Naive thymus-derived CD4-positive, alpha-beta T cell (primary cell): ENCODE data around the gene TMEM181. TPM values are rescaled to one million over a fixed set of nuclear protein-coding genes. Genes with fewer than 3 reads are reported as not detected.

ENCODE experiments used
- ATAC-seq: fragments of 150-1000 bp; cut with Tn5 transposase; 2 replicates; pipeline ENCODE4 v1.10.0; 2021; ENCODE audit warnings: mild to moderate bottlenecking, moderate library complexity
- CTCF ChIA-PET: fragments of 350-600 bp; sonication (Branson Sonifier 250); formaldehyde crosslinking; loops from one replicate; lab custom pipeline; 2021; ENCODE audit warnings: antibody characterized with exemption; lab: Charles Lee
- POLR2A ChIA-PET: fragments of 350-600 bp; sonication (Branson Sonifier 250); formaldehyde crosslinking; loops from one replicate; lab custom pipeline; 2021; ENCODE audit warnings: antibody characterized with exemption, inconsistent platforms; lab: Charles Lee
- DNase-seq, 9 donors: peaks; one replicate each; pipeline versions ENCODE4 v3.0.0 to v3.0.0-alpha.2; 2020 to 2022; ENCODE audit warnings: mixed read lengths in 1 of 9
- H3K27ac ChIP-seq: one replicate; pipeline ENCODE4 v1.7.0; 2013; ENCODE audit warnings: mild to moderate bottlenecking, low read depth, low read length, moderate library complexity
- H3K27me3 ChIP-seq, 2 donors: one replicate each; pipeline ENCODE4 v1.7.0; 2013; ENCODE audit warnings: low read length in 2 of 2, mild to moderate bottlenecking in 2 of 2, moderate library complexity in 2 of 2; ENCODE audit not compliant: control insufficient read depth in 2 of 2, insufficient read depth in 2 of 2
- H3K36me3 ChIP-seq, 3 experiments: 1 replicate in 2 of 3; 2 replicates in 1 of 3; pipeline ENCODE4 v1.7.0; 2013; ENCODE audit warnings: low read length in 3 of 3, mild to moderate bottlenecking in 3 of 3, moderate library complexity in 1 of 3; ENCODE audit not compliant: insufficient read depth in 3 of 3, control insufficient read depth in 2 of 3
- H3K4me1 ChIP-seq, 2 donors: one replicate each; pipeline ENCODE4 v1.7.0; 2013; ENCODE audit warnings: low read length in 2 of 2, mild to moderate bottlenecking in 2 of 2, moderate library complexity in 1 of 2; ENCODE audit not compliant: control insufficient read depth in 2 of 2, insufficient read depth in 2 of 2
- H3K4me3 ChIP-seq: 2 replicates; pipeline ENCODE4 v1.7.0; 2013; ENCODE audit warnings: mild to moderate bottlenecking, low read length
- H3K9me3 ChIP-seq, 3 experiments: 1 replicate in 2 of 3; 2 replicates in 1 of 3; pipeline ENCODE4 v1.7.0; 2013; ENCODE audit warnings: low read length in 3 of 3; ENCODE audit not compliant: control insufficient read depth in 2 of 3
- H3K27ac Mint-ChIP-seq, 9 donors: one replicate each; pipeline ENCODE4 v1.8.0; 2020 to 2022; ENCODE audit warnings: mixed read lengths in 9 of 9, mild to moderate bottlenecking in 8 of 9, moderate library complexity in 5 of 9, inconsistent platforms in 2 of 9
- H3K27me3 Mint-ChIP-seq, 5 donors: one replicate each; pipeline ENCODE4 v1.8.0; 2021 to 2022; ENCODE audit warnings: mixed read lengths in 5 of 5, mild to moderate bottlenecking in 1 of 5
- H3K36me3 Mint-ChIP-seq, 5 donors: one replicate each; pipeline ENCODE4 v1.8.0; 2020 to 2022; ENCODE audit warnings: mixed read lengths in 5 of 5, mild to moderate bottlenecking in 3 of 5, inconsistent platforms in 1 of 5
- H3K4me1 Mint-ChIP-seq, 7 donors: one replicate each; pipeline ENCODE4 v1.8.0; 2020 to 2022; ENCODE audit warnings: mixed read lengths in 7 of 7, mild to moderate bottlenecking in 3 of 7, inconsistent platforms in 1 of 7
- H3K4me3 Mint-ChIP-seq, 10 donors: one replicate each; pipeline ENCODE4 v1.8.0; 2020 to 2022; ENCODE audit warnings: mild to moderate bottlenecking in 10 of 10, mixed read lengths in 10 of 10, moderate library complexity in 6 of 10, inconsistent platforms in 2 of 10
- H3K9me3 Mint-ChIP-seq, 11 donors: one replicate each; pipeline ENCODE4 v1.8.0; 2020 to 2022; ENCODE audit warnings: mixed read lengths in 11 of 11, mild to moderate bottlenecking in 4 of 11, inconsistent platforms in 1 of 11, moderate library complexity in 1 of 11
- intact Hi-C, 2 donors: fragments of 100-400 bp; cut with micrococcal nuclease; formaldehyde crosslinking; loops; one replicate each; pipeline ENCODE4 v1.15.1; 2023
- polyA plus RNA-seq, 2 donors: library from polyadenylated mRNA; unstranded; fragments of 300-500 nt; fragmentation: Illumina TruSeq; gene quantifications; one replicate each; pipeline ENCODE4 v1.2.3, GENCODE V29; 2021
- total RNA-seq, 6 experiments: library from RNA in 5 of 6; stranded (reverse) in 5 of 6; gene quantifications; 1 replicate in 5 of 6; 2 replicates in 1 of 6; pipeline ENCODE4 v1.2.3 and lab custom pipeline; 2021 to 2026

Gene TMEM181
- total and polyA plus RNA-seq, 7 experiments from 2014 or later: 1.9 to 17.2 (median 15.7) TPM

DNA sequence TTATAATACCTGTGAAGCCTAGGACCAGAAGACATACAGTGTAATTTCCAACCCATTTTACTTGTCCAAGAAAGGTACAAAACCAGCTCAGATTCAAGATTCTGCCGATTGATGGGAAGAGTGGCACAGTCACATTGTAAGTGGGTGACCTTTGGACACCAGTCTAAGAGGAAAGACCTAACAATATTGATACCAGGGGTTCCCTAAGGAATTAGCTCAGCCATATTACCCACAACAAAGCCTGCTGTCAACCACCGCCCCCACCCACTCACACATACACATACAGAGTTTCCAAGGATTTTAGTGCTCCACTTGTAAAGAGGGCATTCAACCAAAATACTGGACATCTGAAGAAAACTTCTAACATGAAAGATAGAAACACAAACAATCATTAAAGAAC, 27.9 kb upstream of the TMEM181 start:
- Histone ChIP-seq H3K4me3 (no peak overlapping the region), H3K9me3 (no peaks in the 10 kb centered on the region), H3K36me3 (no peaks in the 10 kb centered on the region), H3K27ac (no peak overlapping the region), H3K4me1 (no peaks in the 10 kb centered on the region), H3K27me3 (peaks cover 0 to 3% of the 10 kb centered on the region in 2 donors)
- Mint-ChIP-seq H3K27me3 (peaks cover 41 to 55% (median 47%) of the 10 kb centered on the region in 5 donors), H3K9me3 (peaks cover 6 to 44% (median 21%) of the 10 kb centered on the region in 11 donors), H3K4me1 (peaks cover 0 to 6% (median 0%) of the 10 kb centered on the region in 7 donors), H3K4me3 (no peak overlapping the region), H3K27ac (no peak overlapping the region), H3K36me3 (peaks cover 0 to 18% (median 15%) of the 10 kb centered on the region in 5 donors)
- intact Hi-C loops: no loop called here
- no peak for ATAC-seq
- ChIA-PET POLR2A (no interaction called here), CTCF (no interaction called here)
- no peak for DNase-seq

DNA sequence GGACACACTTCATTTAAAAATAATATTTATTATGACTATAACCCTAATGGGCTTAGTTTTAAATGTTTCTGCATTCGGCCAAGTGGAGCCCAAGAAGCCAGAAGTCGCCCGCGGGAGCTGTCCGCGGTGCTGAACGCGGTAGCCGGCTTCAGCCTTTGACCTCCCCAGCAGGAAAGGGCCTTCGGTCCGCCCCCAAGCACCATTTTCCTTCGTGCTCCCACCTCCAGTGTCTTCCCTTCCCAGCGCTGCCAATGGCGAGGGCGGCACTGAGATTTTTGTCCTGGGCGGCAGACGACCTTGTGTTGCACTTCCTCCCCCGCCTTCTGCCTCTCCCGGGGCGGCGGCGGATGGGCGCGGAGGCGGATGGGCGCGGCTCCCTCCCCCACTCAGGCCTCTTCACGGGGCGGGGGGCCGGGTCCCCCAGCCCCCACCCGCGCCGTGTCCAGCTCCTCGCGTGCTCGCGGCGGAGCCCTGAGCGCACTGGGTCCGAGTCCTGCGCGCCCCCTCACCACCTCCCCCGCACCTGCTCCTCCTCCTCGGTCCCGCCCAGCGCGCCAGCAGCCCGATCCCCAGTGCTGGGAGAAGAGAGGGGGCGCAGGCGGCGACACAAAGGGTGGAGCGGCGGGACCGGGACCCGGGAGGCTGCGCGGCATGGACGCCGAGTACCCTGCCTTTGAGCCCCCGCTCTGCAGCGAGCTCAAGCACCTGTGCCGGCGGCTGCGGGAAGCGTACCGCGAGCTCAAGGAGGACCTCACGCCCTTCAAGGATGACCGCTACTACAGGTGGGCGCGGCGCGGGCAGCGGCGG, 23.6 kb upstream of the TMEM181 start:
- no peaks in the 10 kb centered on the region for H3K36me3 ChIP-seq
- H3K27me3 ChIP-seq: peaks cover 0 to 8% of the 10 kb centered on the region in 2 donors
- Mint-ChIP-seq H3K27ac (no peak overlapping the region), H3K36me3 (peaks cover 0 to 10% (median 3%) of the 10 kb centered on the region in 5 donors), H3K9me3 (peaks cover 0 to 22% (median 9%) of the 10 kb centered on the region in 11 donors), H3K4me3 (peak overlapping the region; percentile 49 to 84 (median 76)), H3K27me3 (peaks cover 40 to 66% (median 53%) of the 10 kb centered on the region in 5 donors), H3K4me1 (peaks cover 0 to 13% (median 0%) of the 10 kb centered on the region in 7 donors)
- CTCF ChIA-PET: no interaction called here
- ATAC-seq (peak; percentile 75), DNase-seq (peak; percentile 47 to 80 (median 64))
- peak overlapping the region; percentile 48 for H3K4me3 ChIP-seq
- intact Hi-C loops: loop anchor here (1.0 to 2.0 kb wide), 2 partner anchors 24 to 25 kb away; partner anchors contain the start of gene TMEM181 (in 2 of the 2)
- H3K9me3 ChIP-seq: no peaks in the 10 kb centered on the region
- POLR2A ChIA-PET: interaction anchor here (2.3 kb wide), 1 partner anchor 23 kb away, joined by 7 read pairs; the partner anchor contains the start of gene TMEM181
- no peak overlapping the region for H3K27ac ChIP-seq
- H3K4me1 ChIP-seq: no peaks in the 10 kb centered on the region

GRCh38 chr6:158536891-158537798, 22.7 kb upstream of the TMEM181 start:
- Histone ChIP-seq H3K27ac (no peak overlapping the region), H3K36me3 (no peaks in the 10 kb centered on the region), H3K4me1 (no peaks in the 10 kb centered on the region), H3K4me3 (peak overlapping the region; percentile 48), H3K9me3 (no peaks in the 10 kb centered on the region), H3K27me3 (peaks cover 0 to 8% of the 10 kb centered on the region in 2 donors)
- H3K4me1 Mint-ChIP-seq: peaks cover 0 to 13% (median 0%) of the 10 kb centered on the region in 7 donors
- peaks cover 0 to 19% (median 8%) of the 10 kb centered on the region in 11 donors for H3K9me3 Mint-ChIP-seq
- H3K4me3 Mint-ChIP-seq: peak overlapping the region; percentile 32 to 78 (median 46)
- peaks cover 0 to 6% (median 2%) of the 10 kb centered on the region in 5 donors for H3K36me3 Mint-ChIP-seq
- peak; percentile 60 for ATAC-seq
- intact Hi-C loops: loop anchor here (1.0 to 2.0 kb wide), 2 partner anchors 23 to 24 kb away; partner anchors contain the start of gene TMEM181 (in 2 of the 2)
- ChIA-PET POLR2A (interaction anchor here (0.6 to 2.3 kb wide), 2 partner anchors 22 to 37 kb away, joined by 3 to 7 read pairs; partner anchors contain the start of gene TMEM181), CTCF (no interaction called here)
- H3K27me3 Mint-ChIP-seq: peaks cover 40 to 62% (median 50%) of the 10 kb centered on the region in 5 donors
- no peak overlapping the region for H3K27ac Mint-ChIP-seq
- peak in 4 of 9 donors; percentile 20 to 54 (median 26) for DNase-seq

GRCh38 chr6:158538741-158539140, 21.1 kb upstream of the TMEM181 start:
- ChIA-PET CTCF (interaction anchor here (0.6 kb wide), 1 partner anchor 82 kb away, joined by 4 read pairs; no protein-coding TSS in a partner anchor), POLR2A (no interaction called here)
- Histone ChIP-seq H3K36me3 (no peaks in the 10 kb centered on the region), H3K4me1 (no peaks in the 10 kb centered on the region), H3K27me3 (peaks cover 0 to 8% of the 10 kb centered on the region in 2 donors), H3K4me3 (no peak overlapping the region), H3K27ac (no peak overlapping the region), H3K9me3 (no peaks in the 10 kb centered on the region)
- ATAC-seq (no peak), DNase-seq (no peak)
- Mint-ChIP-seq H3K36me3 (no peaks in the 10 kb centered on the region), H3K9me3 (peaks cover 0 to 8% (median 2%) of the 10 kb centered on the region in 11 donors), H3K4me3 (peak overlapping the region in 4 of 10 donors; percentile 23 to 78 (median 40)), H3K27me3 (peaks cover 32 to 55% (median 39%) of the 10 kb centered on the region in 5 donors), H3K4me1 (peaks cover 0 to 13% (median 0%) of the 10 kb centered on the region in 7 donors), H3K27ac (no peak overlapping the region)
- intact Hi-C loops: no loop called here

DNA sequence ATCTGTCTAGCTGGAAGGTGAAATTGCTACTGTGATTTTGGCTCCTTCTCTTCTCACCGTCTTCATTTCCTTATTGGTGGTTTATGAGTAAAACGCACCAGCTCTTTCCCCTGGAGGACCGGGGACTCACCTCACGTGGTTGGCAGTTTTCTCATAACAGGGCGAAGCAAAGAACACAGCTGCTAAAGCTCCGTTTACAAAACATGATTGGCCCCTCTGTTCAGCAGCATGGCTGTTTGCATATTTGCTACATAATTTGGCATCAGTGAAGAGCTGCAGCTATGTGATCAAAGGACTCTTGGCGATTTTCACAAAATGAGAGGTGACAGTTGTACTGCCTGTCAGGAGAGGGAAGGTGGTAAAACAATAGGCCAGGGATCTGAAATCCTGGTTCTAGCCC, 20.5 kb upstream of the TMEM181 start:
- H3K4me1 Mint-ChIP-seq: peaks cover 0 to 13% (median 0%) of the 10 kb centered on the region in 7 donors
- Histone ChIP-seq H3K27me3 (peaks cover 0 to 8% of the 10 kb centered on the region in 2 donors), H3K4me1 (no peaks in the 10 kb centered on the region), H3K27ac (no peak overlapping the region), H3K4me3 (no peak overlapping the region), H3K36me3 (no peaks in the 10 kb centered on the region), H3K9me3 (no peaks in the 10 kb centered on the region)
- ChIA-PET POLR2A (no interaction called here), CTCF (no interaction called here)
- peaks cover 0 to 6% (median 2%) of the 10 kb centered on the region in 11 donors for H3K9me3 Mint-ChIP-seq
- peaks cover 32 to 52% (median 39%) of the 10 kb centered on the region in 5 donors for H3K27me3 Mint-ChIP-seq
- H3K4me3 Mint-ChIP-seq: peak overlapping the region in 2 of 10 donors; percentile 7 to 26
- DNase-seq (no peak), ATAC-seq (no peak)
- H3K36me3 Mint-ChIP-seq: no peaks in the 10 kb centered on the region
- no peak overlapping the region for H3K27ac Mint-ChIP-seq
- intact Hi-C loops: no loop called here

DNA sequence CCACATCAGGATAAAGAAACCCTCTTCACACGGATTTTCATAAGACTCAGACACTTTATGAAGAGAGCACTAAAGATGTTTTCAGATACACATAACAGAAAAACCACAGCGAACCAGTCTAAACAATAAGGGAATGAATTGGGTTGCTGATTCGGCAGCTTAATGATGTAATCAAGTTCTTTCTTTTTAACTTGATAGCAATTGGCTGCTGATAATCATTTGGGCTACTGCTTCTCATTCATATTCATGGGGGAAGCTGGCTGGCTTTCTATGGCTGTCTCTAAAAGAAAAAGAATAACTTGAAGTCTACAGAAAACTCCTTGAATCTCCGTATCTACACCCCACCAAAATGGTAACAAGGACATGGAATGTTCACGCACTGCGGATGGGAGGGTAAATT, 20.0 kb upstream of the TMEM181 start:
- ChIA-PET CTCF (no interaction called here), POLR2A (no interaction called here)
- Mint-ChIP-seq H3K9me3 (peaks cover 0 to 5% (median under 1%) of the 10 kb centered on the region in 11 donors), H3K4me3 (no peak overlapping the region), H3K4me1 (peaks cover 0 to 13% (median 0%) of the 10 kb centered on the region in 7 donors), H3K27ac (no peak overlapping the region), H3K27me3 (peaks cover 28 to 47% (median 39%) of the 10 kb centered on the region in 5 donors), H3K36me3 (no peaks in the 10 kb centered on the region)
- H3K27ac ChIP-seq: no peak overlapping the region
- intact Hi-C loops: no loop called here
- H3K4me1 ChIP-seq: no peaks in the 10 kb centered on the region
- ATAC-seq (no peak), DNase-seq (no peak)
- no peaks in the 10 kb centered on the region for H3K9me3 ChIP-seq
- peaks cover 0 to 8% of the 10 kb centered on the region in 2 donors for H3K27me3 ChIP-seq
- no peaks in the 10 kb centered on the region for H3K36me3 ChIP-seq
- H3K4me3 ChIP-seq: no peak overlapping the region
